HG03097 (cell line): ENCODE data around the gene AKIRIN2.

Experiments used
- ATAC-seq: cut with Tn5 transposase; IDR thresholded peaks from one replicate; pipeline ENCODE4 v1.9.1; 2021; ENCODE audit not compliant: unreplicated experiment, low FRiP score

AKIRIN2 gene

GRCh38 chr6:87658516-87658915, 43.5 kb downstream of the AKIRIN2 start:
- ATAC-seq = no peak

- peak; percentile 65 for ATAC-seq
These were observed 45.2 kb downstream of the AKIRIN2 start for GRCh38 chr6:87656857-87657256.

- ATAC-seq = no peak
These were observed 46.2 kb downstream of the AKIRIN2 start for GRCh38 chr6:87655824-87656223.

- no peak for ATAC-seq
These were observed 47.1 kb downstream of the AKIRIN2 start for GRCh38 chr6:87654875-87655454.

- ATAC-seq = no peak
These were observed 47.9 kb downstream of the AKIRIN2 start for GRCh38 chr6:87654122-87654521.

GRCh38 chr6:87653074-87653962, 48.7 kb downstream of the AKIRIN2 start:
- no peak for ATAC-seq

GRCh38 chr6:87645080-87645479, 57.0 kb downstream of the AKIRIN2 start:
- ATAC-seq = no peak

GRCh38 chr6:87641065-87641692, 60.9 kb downstream of the AKIRIN2 start:
- ATAC-seq = no peak

GRCh38 chr6:87639373-87639772, 62.7 kb downstream of the AKIRIN2 start:
- ATAC-seq = no peak

- no peak for ATAC-seq
These were observed 64.9 kb downstream of the AKIRIN2 start for GRCh38 chr6:87637106-87637505.

- no peak for ATAC-seq
These were observed 65.7 kb downstream of the AKIRIN2 start for GRCh38 chr6:87636315-87636714.

- no peak for ATAC-seq
These were observed 68.2 kb downstream of the AKIRIN2 start for GRCh38 chr6:87633851-87634250.

GRCh38 chr6:87630746-87631145, 71.3 kb downstream of the AKIRIN2 start:
- ATAC-seq = no peak

GRCh38 chr6:87628881-87629280, 73.2 kb downstream of the AKIRIN2 start:
- no peak for ATAC-seq

GRCh38 chr6:87628424-87628823, 73.6 kb downstream of the AKIRIN2 start:
- no peak for ATAC-seq
